ENCODE measurements around the gene VIT. TPM values are rescaled to one million over a fixed set of nuclear protein-coding genes. Genes with fewer than 3 reads are reported as not detected.

Gene VIT
- total and polyA plus RNA-seq, 2 experiments from 2014 or later, result not detected

DNA sequence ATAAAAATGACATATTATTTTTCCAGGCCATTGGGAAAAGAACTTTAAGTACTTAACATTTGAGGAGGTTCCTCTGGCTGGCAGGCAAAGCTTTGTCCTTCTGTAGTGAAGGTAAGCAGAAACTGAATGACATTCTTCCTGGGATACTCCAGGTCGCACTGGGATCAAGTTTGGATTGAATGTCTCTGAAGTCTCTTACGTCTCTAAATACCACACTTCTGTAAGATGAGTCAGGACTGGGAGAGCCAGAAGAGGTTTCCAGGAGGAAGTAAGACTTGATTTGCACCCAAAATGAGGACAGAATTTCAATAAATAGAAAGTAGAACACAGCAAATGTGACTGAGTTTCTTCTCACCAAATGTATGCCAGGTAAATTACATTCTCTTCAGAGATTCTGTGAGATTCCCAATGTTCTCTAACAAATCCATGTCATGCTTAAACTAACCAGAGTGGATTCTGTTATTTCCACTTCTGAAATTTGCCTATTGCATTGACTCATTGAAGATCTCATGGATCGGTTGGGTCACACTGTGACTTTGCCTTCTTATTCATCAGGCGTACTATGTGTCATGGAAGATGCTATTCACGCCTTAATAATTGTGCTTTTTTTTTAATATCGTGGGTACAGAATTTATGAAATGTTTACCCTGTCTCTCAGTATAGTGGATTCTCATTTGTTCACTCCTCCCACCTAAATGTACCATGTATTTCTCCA, 25.5 kb upstream of the VIT start:
- H3F3A ChIP-seq (replicated peaks; ENCODE audit: low read depth), result no peaks in the 10 kb centered on the region
- no peak overlapping the region for H2AFZ ChIP-seq
- no peaks in the 10 kb centered on the region for H4K20me1 ChIP-seq (replicated peaks; ENCODE audit: insufficient read depth)
- no peaks in the 10 kb centered on the region for H3K36me3 Mint-ChIP-seq (ENCODE audit: low read depth)
- H3K4me3 Mint-ChIP-seq, result no peak overlapping the region
- H3K27ac ChIP-seq (ENCODE audit: low read depth), result no peak overlapping the region
- H3K36me3 ChIP-seq (ENCODE audit: insufficient read depth), result no peaks in the 10 kb centered on the region
- peaks cover 23% of the 10 kb centered on the region for H3K4me1 Mint-ChIP-seq
- ATAC-seq (no peak), DNase-seq (ENCODE audit: low spot score) (no peak)
- H3K27ac Mint-ChIP-seq, result no peak overlapping the region
- H3K9me3 Mint-ChIP-seq, result no peaks in the 10 kb centered on the region
- TF ChIP-seq, protein P1, sequence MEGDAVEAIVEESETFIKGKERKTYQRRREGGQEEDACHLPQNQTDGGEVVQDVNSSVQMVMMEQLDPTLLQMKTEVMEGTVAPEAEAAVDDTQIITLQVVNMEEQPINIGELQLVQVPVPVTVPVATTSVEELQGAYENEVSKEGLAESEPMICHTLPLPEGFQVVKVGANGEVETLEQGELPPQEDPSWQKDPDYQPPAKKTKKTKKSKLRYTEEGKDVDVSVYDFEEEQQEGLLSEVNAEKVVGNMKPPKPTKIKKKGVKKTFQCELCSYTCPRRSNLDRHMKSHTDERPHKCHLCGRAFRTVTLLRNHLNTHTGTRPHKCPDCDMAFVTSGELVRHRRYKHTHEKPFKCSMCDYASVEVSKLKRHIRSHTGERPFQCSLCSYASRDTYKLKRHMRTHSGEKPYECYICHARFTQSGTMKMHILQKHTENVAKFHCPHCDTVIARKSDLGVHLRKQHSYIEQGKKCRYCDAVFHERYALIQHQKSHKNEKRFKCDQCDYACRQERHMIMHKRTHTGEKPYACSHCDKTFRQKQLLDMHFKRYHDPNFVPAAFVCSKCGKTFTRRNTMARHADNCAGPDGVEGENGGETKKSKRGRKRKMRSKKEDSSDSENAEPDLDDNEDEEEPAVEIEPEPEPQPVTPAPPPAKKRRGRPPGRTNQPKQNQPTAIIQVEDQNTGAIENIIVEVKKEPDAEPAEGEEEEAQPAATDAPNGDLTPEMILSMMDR (conservative IDR thresholded peaks at IDR 0.05; ENCODE audit: low read depth in 2 of 2), result no peak
- no peak overlapping the region for H3K4me2 ChIP-seq
- H3K4me1 ChIP-seq (ENCODE audit: insufficient read depth), result peaks cover 4% of the 10 kb centered on the region
- H3K79me2 ChIP-seq (replicated peaks; ENCODE audit: insufficient read depth), result no peaks in the 10 kb centered on the region
- no peaks in the 10 kb centered on the region for H3K27me3 ChIP-seq (ENCODE audit: insufficient read depth)
- H3K4me3 ChIP-seq, result no peak overlapping the region
- peaks cover 2% of the 10 kb centered on the region for H3K27me3 Mint-ChIP-seq (ENCODE audit: insufficient read depth, low read depth, poor library complexity)
- no peaks in the 10 kb centered on the region for H3K9me2 ChIP-seq (ENCODE audit: insufficient read depth)

- Mint-ChIP-seq H3K9me3 (no peaks in the 10 kb centered on the region), H3K27me3 (ENCODE audit: insufficient read depth, low read depth, poor library complexity) (peaks cover 2% of the 10 kb centered on the region), H3K4me3 (no peak overlapping the region), H3K36me3 (ENCODE audit: low read depth) (no peaks in the 10 kb centered on the region), H3K4me1 (peaks cover 28% of the 10 kb centered on the region), H3K27ac (no peak overlapping the region)
- Histone ChIP-seq H4K20me1 (replicated peaks; ENCODE audit: insufficient read depth) (no peaks in the 10 kb centered on the region), H3K79me2 (replicated peaks; ENCODE audit: insufficient read depth) (no peaks in the 10 kb centered on the region), H2AFZ (no peak overlapping the region), H3K27me3 (ENCODE audit: insufficient read depth) (no peaks in the 10 kb centered on the region), H3K9me2 (ENCODE audit: insufficient read depth) (no peaks in the 10 kb centered on the region), H3K36me3 (ENCODE audit: insufficient read depth) (no peaks in the 10 kb centered on the region), H3F3A (replicated peaks; ENCODE audit: low read depth) (no peaks in the 10 kb centered on the region), H3K4me2 (no peak overlapping the region), H3K4me3 (no peak overlapping the region), H3K4me1 (ENCODE audit: insufficient read depth) (peaks cover 11% of the 10 kb centered on the region), H3K27ac (ENCODE audit: low read depth) (no peak overlapping the region)
- DNase-seq (ENCODE audit: low spot score) (no peak), ATAC-seq (no peak)
- TF ChIP-seq, protein P1 (conservative IDR thresholded peaks at IDR 0.05; ENCODE audit: low read depth in 2 of 2), result no peak
- TF ChIP-seq CREB1 (CRISPR knock-in tag; IDR thresholded peaks at IDR 0.05; ENCODE audit: low read depth), result no peak
- no peak for TF ChIP-seq POLR2AphosphoS5 (IDR thresholded peaks at IDR 0.05; ENCODE audit: low read depth)
- no peak for TF ChIP-seq ZNF331 (CRISPR knock-in tag; IDR thresholded peaks at IDR 0.05; ENCODE audit: low read depth)
- TF ChIP-seq ETS1 (IDR thresholded peaks at IDR 0.05), result no peak
- TF ChIP-seq NANOG (IDR thresholded peaks at IDR 0.05; ENCODE audit: borderline replicate concordance), result no peak
- TF ChIP-seq, protein P2, sequence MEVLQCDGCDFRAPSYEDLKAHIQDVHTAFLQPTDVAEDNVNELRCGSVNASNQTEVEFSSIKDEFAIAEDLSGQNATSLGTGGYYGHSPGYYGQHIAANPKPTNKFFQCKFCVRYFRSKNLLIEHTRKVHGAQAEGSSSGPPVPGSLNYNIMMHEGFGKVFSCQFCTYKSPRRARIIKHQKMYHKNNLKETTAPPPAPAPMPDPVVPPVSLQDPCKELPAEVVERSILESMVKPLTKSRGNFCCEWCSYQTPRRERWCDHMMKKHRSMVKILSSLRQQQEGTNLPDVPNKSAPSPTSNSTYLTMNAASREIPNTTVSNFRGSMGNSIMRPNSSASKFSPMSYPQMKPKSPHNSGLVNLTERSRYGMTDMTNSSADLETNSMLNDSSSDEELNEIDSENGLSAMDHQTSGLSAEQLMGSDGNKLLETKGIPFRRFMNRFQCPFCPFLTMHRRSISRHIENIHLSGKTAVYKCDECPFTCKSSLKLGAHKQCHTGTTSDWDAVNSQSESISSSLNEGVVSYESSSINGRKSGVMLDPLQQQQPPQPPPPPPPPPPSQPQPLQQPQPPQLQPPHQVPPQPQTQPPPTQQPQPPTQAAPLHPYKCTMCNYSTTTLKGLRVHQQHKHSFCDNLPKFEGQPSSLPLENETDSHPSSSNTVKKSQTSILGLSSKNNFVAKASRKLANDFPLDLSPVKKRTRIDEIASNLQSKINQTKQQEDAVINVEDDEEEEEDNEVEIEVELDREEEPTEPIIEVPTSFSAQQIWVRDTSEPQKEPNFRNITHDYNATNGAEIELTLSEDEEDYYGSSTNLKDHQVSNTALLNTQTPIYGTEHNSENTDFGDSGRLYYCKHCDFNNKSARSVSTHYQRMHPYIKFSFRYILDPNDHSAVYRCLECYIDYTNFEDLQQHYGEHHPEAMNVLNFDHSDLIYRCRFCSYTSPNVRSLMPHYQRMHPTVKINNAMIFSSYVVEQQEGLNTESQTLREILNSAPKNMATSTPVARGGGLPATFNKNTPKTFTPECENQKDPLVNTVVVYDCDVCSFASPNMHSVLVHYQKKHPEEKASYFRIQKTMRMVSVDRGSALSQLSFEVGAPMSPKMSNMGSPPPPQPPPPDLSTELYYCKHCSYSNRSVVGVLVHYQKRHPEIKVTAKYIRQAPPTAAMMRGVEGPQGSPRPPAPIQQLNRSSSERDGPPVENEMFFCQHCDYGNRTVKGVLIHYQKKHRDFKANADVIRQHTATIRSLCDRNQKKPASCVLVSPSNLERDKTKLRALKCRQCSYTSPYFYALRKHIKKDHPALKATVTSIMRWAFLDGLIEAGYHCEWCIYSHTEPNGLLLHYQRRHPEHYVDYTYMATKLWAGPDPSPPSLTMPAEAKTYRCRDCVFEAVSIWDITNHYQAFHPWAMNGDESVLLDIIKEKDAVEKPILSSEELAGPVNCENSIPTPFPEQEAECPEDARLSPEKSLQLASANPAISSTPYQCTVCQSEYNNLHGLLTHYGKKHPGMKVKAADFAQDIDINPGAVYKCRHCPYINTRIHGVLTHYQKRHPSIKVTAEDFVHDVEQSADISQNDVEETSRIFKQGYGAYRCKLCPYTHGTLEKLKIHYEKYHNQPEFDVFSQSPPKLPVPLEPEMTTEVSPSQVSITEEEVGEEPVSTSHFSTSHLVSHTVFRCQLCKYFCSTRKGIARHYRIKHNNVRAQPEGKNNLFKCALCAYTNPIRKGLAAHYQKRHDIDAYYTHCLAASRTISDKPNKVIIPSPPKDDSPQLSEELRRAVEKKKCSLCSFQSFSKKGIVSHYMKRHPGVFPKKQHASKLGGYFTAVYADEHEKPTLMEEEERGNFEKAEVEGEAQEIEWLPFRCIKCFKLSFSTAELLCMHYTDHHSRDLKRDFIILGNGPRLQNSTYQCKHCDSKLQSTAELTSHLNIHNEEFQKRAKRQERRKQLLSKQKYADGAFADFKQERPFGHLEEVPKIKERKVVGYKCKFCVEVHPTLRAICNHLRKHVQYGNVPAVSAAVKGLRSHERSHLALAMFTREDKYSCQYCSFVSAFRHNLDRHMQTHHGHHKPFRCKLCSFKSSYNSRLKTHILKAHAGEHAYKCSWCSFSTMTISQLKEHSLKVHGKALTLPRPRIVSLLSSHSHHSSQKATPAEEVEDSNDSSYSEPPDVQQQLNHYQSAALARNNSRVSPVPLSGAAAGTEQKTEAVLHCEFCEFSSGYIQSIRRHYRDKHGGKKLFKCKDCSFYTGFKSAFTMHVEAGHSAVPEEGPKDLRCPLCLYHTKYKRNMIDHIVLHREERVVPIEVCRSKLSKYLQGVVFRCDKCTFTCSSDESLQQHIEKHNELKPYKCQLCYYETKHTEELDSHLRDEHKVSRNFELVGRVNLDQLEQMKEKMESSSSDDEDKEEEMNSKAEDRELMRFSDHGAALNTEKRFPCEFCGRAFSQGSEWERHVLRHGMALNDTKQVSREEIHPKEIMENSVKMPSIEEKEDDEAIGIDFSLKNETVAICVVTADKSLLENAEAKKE (CRISPR knock-in tag; IDR thresholded peaks at IDR 0.05), result no peak
- no peak for TF ChIP-seq STAT1 (IDR thresholded peaks at IDR 0.05; ENCODE audit: unreplicated experiment)
- no peak for TF ChIP-seq ZNF114 (CRISPR knock-in tag; IDR thresholded peaks at IDR 0.05)
- TF ChIP-seq JUNB (IDR thresholded peaks at IDR 0.05; ENCODE audit: unreplicated experiment), result no peak
Measured at GRCh38 chr2:36671731-36672130, 24.8 kb upstream of the VIT start.

Data from GM23338 (cell line).